ENCODE measurements around the gene TMEM198. TPM values are rescaled to one million over a fixed set of nuclear protein-coding genes. Genes with fewer than 3 reads are reported as not detected.

The TMEM198 gene
- total and polyA plus RNA-seq, 9 of the 15 experiments (the other 6 are each of a cell fraction or from before 2014, with no cell fraction given), result 0.03 to 3.8 (median 1.0) TPM

DNA sequence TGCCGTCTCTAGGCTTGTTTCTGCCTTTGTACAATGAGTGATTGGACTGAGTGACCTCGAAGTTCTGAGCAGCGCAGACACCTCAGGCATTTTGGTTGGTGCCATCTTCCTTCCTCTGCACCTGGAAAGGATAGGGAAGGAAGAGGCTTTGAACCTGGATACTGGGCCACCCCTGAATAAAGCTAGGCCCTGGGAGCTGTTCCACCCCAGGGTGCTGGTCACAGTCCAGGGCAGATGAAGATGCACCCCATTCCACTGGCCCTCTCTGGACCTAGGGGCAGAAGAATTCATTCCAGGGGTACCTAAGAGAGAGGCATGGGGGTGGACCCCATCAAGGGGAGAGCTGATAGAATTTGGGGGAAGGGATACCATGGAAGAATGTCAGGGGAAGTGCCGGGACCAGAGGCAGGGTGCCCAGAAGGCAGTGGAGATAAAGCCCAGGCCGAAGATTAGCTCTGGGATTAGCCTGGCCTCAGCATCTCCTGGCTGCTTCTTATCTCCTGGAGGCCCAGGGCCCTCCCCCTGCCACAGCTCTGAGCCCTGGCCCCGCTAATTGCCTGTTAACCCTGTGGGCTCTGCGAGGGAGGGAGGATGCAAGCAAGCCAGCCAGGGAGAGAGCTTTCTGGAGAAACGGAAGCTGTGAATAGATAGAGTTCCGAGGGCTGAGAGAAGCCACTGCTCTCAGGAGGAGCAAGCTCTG lies 18.1 kb upstream of the TMEM198 start (continued):
- TF ChIP-seq SMARCB1 (IDR thresholded peaks at IDR 0.05; ENCODE audit: insufficient read length, low read depth) (no peak), ZNF551 (CRISPR knock-in tag; IDR thresholded peaks at IDR 0.05) (no peak), GTF2E2 (tag; IDR thresholded peaks at IDR 0.05) (no peak), ZNF764 (CRISPR knock-in tag; IDR thresholded peaks at IDR 0.05; ENCODE audit: low read depth) (no peak), GTF2F1 (IDR thresholded peaks at IDR 0.05; ENCODE audit: low read depth, low read length) (no peak), ZNF780A (CRISPR knock-in tag; IDR thresholded peaks at IDR 0.05) (no peak), ETV5 (CRISPR knock-in tag; IDR thresholded peaks at IDR 0.05; ENCODE audit: low read depth) (peak; percentile 57; the same call in 1 of the 2 replicates), XRCC5 (IDR thresholded peaks at IDR 0.05; ENCODE audit: low read depth, low read length) (no peak), ELF4 (CRISPR knock-in tag; IDR thresholded peaks at IDR 0.05) (no peak), ZNF175 (CRISPR knock-in tag; IDR thresholded peaks at IDR 0.05; ENCODE audit: low read depth) (no peak), ZFPM2 (CRISPR knock-in tag; IDR thresholded peaks at IDR 0.05) (no peak), SIN3B (IDR thresholded peaks at IDR 0.05; ENCODE audit: low read depth) (no peak), ETV1 (tag; conservative IDR thresholded peaks at IDR 0.05; ENCODE audit: low read depth) (peak; percentile 53), STAG1 (CRISPR knock-in tag; IDR thresholded peaks at IDR 0.05; ENCODE audit: borderline replicate concordance) (no peak), ARHGAP35 (IDR thresholded peaks at IDR 0.05; ENCODE audit: partially characterized antibody) (no peak), NCOA4 (IDR thresholded peaks at IDR 0.05; ENCODE audit: partially characterized antibody) (no peak), KDM5B (IDR thresholded peaks at IDR 0.05; ENCODE audit: insufficient replicate concordance, low read depth, low read length) (no peak), ZFP36 (IDR thresholded peaks at IDR 0.05; ENCODE audit: low read depth, low read length, partially characterized antibody) (no peak), C11orf30 (IDR thresholded peaks at IDR 0.05; ENCODE audit: low read depth) (no peak)
- TF ChIP-seq, protein P1, sequence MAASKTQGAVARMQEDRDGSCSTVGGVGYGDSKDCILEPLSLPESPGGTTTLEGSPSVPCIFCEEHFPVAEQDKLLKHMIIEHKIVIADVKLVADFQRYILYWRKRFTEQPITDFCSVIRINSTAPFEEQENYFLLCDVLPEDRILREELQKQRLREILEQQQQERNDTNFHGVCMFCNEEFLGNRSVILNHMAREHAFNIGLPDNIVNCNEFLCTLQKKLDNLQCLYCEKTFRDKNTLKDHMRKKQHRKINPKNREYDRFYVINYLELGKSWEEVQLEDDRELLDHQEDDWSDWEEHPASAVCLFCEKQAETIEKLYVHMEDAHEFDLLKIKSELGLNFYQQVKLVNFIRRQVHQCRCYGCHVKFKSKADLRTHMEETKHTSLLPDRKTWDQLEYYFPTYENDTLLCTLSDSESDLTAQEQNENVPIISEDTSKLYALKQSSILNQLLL (CRISPR knock-in tag; IDR thresholded peaks at IDR 0.05; ENCODE audit: borderline replicate concordance), result no peak
- TF ChIP-seq, protein P2, sequence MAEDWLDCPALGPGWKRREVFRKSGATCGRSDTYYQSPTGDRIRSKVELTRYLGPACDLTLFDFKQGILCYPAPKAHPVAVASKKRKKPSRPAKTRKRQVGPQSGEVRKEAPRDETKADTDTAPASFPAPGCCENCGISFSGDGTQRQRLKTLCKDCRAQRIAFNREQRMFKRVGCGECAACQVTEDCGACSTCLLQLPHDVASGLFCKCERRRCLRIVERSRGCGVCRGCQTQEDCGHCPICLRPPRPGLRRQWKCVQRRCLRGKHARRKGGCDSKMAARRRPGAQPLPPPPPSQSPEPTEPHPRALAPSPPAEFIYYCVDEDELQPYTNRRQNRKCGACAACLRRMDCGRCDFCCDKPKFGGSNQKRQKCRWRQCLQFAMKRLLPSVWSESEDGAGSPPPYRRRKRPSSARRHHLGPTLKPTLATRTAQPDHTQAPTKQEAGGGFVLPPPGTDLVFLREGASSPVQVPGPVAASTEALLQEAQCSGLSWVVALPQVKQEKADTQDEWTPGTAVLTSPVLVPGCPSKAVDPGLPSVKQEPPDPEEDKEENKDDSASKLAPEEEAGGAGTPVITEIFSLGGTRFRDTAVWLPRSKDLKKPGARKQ (CRISPR knock-in tag; IDR thresholded peaks at IDR 0.05), result no peak
- TF ChIP-seq, protein P3, sequence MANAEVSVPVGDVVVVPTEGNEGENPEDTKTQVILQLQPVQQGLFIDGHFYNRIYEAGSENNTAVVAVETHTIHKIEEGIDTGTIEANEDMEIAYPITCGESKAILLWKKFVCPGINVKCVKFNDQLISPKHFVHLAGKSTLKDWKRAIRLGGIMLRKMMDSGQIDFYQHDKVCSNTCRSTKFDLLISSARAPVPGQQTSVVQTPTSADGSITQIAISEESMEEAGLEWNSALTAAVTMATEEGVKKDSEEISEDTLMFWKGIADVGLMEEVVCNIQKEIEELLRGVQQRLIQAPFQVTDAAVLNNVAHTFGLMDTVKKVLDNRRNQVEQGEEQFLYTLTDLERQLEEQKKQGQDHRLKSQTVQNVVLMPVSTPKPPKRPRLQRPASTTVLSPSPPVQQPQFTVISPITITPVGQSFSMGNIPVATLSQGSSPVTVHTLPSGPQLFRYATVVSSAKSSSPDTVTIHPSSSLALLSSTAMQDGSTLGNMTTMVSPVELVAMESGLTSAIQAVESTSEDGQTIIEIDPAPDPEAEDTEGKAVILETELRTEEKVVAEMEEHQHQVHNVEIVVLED (CRISPR knock-in tag; IDR thresholded peaks at IDR 0.05), result no peak
- TF ChIP-seq, protein P4, sequence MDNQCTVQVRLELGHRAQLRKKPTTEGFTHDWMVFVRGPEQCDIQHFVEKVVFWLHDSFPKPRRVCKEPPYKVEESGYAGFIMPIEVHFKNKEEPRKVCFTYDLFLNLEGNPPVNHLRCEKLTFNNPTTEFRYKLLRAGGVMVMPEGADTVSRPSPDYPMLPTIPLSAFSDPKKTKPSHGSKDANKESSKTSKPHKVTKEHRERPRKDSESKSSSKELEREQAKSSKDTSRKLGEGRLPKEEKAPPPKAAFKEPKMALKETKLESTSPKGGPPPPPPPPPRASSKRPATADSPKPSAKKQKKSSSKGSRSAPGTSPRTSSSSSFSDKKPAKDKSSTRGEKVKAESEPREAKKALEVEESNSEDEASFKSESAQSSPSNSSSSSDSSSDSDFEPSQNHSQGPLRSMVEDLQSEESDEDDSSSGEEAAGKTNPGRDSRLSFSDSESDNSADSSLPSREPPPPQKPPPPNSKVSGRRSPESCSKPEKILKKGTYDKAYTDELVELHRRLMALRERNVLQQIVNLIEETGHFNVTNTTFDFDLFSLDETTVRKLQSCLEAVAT (IDR thresholded peaks at IDR 0.05), result no peak

All from K562 (cell line).